Activated CD8-positive, alpha-beta memory T cell treated with anti-CD3 and anti-CD28 coated beads for 1 hour (primary cell): ENCODE measurements around the gene MTHFD1L.
"Not testable (repeated sequence)": the region's sequence is repeated elsewhere in the genome, so short reads cannot be mapped to it uniquely, and the experiment has no call there.

ENCODE experiments used
- DNase-seq, 2 donors: peaks; one replicate each; pipeline ENCODE4 v3.0.0-alpha.2; 2020; ENCODE audit warnings: low read depth in 1 of 2; ENCODE audit errors: extremely low read depth in 1 of 2

The MTHFD1L gene

DNA sequence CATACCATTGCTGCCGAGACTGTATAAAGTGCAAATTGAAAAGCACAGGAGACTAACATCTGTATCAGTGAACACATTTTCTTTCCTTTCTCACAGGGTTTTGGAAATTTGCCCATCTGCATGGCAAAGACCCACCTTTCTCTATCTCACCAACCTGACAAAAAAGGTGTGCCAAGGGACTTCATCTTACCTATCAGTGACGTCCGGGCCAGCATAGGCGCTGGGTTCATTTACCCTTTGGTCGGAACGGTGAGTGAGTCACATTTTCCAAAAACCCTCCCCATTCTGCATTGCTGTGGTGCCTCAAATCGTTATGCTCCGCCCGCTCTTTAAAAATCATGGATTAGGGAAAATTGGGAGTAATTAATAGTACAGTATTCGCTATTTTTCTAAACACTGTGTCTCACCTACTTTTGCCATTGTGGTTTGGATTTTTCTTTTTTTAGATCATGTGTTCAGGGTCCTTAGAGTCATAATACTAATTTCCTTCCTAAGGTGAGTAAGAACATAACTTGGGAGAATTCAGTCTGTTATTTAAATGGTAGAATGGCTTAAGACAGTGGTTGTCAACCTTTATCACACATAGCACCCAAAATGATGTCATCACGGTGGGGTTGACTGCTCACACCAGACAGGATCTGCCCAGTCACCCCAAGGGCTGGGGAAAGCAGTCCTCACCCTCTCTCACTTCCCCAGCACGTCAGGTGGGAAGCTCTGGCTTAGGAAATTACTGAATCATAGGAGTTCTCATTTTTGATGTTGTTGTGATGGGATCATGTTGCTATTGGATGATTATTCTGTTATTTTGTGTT is 171.6 kb downstream of the MTHFD1L start:
- no peak for DNase-seq

DNA sequence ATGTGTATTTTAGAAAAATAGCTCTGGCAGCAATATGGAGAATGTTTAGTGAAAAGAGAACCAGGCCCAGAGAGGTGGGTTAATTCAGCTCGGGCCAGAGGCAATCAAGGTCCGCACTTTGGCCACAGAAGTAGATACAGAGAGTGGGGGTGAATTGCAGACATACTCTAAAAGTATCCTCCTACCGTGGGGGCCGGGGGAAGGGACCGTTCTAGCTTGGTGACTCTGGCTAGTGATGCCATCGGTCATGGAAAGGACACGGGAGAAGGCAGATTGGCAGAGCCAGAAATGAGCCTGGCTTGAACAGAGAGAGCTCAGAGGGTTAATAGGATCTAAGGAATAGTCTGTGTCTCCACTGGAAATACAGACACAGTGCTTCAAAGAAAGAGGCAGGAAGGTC is 173.1 kb downstream of the MTHFD1L start:
- no peak for DNase-seq

GRCh38 chr6:151040888-151041521 is 175.5 kb downstream of the MTHFD1L start:
- not testable (repeated sequence) for DNase-seq

DNA sequence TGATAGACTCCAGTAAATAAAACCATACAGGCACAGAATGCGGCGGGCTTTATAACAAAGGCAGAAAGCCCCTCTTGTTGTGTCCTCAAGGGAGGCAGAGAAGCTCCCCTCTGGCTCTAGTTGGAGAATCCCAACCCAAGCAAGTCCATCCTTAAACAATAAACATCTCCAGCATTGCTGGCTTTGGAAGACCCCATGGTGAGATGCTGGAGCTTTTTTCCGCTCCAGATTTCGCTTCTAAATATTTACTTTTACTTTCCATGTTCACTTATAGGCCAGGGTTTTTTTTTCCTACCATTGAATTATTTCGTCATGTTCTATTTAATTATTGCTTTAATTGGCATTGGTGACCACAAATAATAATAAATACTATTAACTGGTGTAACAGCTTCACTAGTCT is 176.2 kb downstream of the MTHFD1L start:
- DNase-seq = no peak

DNA sequence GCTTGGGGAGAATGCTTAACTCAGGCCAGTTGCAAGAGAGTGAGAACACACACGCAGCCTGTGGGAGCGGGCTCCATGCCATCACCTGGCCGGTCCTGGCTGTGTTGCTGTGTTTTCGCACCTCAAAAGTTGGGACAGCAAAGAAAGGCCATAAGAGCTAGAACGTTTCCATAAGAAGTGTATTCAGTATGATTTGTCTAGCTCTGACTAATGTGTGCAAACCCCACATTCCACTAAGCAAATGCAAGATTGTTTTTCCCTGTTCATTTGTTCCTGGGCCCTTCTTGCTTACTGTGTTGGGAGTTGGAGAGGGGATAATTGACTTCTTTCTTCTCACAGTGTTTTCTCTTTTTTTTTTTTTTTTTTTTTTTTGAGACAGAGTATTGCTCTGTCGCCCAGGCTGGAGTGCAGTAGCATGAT is 177.4 kb downstream of the MTHFD1L start:
- DNase-seq = not testable (repeated sequence)

- no peak for DNase-seq
Observed at GRCh38 chr6:151043944-151044343, 178.4 kb downstream of the MTHFD1L start.

- no peak for DNase-seq
Observed at GRCh38 chr6:151044465-151045441, 179.3 kb downstream of the MTHFD1L start.

GRCh38 chr6:151045511-151046222 is 180.2 kb downstream of the MTHFD1L start:
- DNase-seq = not testable (repeated sequence)

DNA sequence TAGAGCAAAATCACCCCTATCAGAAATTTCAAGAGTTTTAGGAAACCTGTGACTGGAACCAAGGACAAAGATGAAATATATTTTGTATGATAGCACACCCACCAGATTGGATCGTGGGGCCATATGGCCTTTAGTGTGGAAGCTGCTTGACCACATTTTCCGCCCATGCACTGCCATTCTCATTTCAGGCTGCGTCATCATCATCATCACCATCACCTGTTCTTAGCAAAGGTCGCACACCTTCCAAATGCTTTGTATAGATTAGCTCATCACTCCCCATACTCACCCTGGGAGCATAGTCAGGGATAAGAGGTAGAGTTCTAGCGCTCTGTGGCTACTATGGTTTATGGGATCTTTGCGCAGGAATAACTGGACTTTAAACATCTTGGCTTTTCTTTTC is 185.7 kb downstream of the MTHFD1L start:
- no peak for DNase-seq

DNA sequence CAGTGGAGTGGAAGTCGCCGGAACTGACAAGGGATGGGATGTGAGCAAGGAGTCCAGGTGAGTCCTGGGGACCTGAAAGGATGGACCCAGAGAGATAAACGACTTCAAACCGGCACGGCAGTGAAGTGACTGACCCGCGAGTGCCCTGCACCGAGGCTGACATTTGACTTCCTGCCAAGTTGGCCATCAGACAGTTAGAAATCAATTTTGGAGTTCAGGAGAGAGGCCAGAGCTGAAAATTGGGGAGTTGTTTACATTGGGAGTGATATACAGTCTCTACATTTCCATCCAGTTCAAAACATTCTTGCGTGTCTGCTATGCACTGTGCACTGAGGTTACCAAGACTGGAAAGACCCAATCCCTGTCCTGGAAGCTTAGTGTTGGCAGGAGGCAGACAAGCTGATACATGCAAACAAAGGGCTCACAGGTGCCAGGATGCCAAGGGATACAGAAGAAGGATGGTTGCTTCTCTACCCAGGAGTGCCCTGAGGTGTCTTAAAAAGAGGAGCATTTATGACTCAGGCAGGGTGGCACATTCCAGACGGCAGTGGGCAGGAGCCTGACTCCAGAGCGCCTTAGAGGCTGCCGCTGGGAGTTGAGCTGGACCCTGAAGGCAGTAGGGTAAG is 186.6 kb downstream of the MTHFD1L start:
- no peak for DNase-seq

GRCh38 chr6:151054306-151054705 is 188.8 kb downstream of the MTHFD1L start:
- no peak for DNase-seq

DNA sequence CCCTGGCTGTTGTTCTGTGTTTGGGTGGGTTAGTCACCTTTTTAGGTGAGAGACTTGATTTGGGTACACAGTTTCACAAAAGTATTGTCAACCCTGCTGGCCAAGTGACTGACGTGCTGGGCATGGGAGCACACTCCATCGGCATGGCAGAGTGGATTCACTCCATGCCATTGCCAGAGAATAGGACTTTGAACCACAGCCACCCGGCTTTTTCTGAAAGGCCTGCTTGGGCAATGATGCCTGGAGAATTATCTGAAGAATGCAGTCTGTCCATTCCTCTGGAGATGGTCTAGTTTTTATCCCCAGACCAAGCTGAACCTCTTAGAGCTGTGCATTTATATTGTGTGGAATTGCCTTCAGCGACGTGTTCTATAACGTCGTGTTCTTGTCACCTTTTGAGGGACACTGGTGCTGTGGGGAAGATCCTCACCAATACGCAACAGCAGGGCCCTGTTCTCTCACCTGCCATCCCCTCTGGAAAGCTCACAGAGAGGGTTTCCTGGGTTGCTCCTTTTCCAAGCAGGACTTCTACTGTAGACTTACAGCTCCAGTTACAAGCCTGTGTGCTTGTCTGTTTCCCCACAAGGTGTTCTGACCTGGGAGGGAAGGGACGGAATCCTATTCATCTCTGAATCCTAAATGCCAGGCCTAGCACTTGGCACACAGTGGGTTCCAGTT is 190.9 kb downstream of the MTHFD1L start:
- DNase-seq = no peak

- no peak for DNase-seq
Observed at GRCh38 chr6:151057061-151057460, 191.6 kb downstream of the MTHFD1L start.

DNA sequence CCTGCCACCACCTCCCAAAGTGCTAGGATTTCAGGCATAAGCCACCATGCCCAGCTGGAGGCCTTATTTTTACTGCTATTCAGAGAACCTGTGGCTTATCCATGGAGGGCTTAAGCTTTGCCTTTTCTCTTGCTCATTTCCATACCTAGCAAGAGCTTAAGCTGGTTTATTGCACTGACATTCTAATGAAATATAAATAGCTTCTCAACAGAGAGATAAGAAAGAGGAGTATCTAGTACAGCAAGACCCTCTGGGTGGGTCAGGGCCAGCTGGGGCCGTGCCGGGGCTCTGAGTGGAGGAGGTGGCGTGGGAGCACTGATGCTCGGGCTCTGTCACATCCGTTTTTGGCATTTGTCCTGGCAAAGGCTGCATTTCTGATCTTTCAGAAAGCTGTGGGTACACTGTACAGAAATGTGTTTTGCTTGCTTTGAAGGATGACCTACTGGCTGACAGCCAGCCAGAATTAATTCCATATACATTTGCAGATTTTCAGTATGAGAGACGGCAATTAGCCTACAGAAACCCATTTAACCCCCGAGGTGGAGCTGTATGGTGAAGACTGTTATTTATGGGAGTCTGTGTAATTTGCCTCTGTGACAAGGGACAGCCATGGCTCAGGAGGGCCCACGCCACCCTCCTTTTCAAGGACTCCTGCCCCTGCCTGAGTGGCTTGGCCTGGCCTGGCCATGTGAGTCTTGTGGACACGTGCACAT is 192.7 kb downstream of the MTHFD1L start:
- DNase-seq = no peak

DNA sequence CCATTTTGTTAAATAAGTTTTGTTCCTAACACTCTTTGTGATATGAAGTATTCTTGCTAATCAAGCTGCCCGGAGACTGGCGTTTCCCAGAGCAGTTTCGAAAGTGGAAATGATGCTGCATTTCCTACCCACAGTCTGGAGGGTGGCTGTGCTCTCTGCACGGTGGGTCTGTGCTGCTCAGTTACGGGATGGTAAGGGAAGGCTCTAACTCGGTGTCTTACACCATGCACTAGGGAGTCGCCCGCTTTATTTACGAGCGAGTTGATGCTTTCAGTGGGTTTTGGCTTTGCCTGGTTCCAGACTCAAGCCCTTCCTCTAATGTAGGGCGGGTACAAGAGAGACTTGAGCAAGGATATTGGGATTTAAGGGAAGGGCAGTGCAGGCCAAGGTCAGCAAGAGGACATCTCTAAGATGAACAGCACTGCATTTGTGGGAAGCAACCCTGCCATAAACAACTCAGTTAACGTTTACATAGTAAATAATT is 194.2 kb downstream of the MTHFD1L start:
- no peak for DNase-seq

DNA sequence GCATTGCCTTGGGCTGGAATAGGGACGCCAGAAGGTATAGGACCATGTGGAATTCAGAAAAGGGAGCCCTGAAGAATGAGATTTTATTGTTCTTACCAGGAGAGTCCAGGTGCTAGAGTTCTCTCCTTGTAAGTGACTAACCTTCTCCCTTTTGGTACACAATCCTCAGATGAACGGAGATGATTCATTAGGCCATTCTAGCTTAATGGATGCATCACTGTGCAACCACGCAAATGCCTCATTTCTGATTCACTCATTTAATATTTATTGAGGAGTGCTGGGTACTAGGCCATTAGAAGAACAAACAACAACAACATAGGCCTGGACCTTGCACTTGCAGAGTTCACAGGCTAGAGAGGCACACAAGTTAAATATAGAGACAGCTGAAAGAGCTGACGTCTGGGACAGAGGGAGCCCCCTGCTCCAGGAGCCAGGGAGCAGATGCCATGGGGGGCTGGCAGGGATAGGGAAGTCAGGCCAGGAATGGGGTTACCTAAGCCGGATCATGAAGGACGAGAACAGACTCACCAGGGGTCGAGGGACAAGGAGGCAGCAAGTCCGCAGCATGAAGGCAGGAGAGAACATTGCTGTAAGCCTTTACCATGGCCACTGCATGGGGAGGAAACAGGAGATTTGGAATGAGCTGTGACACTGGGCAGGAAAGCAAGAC is 194.7 kb downstream of the MTHFD1L start:
- DNase-seq = no peak

DNA sequence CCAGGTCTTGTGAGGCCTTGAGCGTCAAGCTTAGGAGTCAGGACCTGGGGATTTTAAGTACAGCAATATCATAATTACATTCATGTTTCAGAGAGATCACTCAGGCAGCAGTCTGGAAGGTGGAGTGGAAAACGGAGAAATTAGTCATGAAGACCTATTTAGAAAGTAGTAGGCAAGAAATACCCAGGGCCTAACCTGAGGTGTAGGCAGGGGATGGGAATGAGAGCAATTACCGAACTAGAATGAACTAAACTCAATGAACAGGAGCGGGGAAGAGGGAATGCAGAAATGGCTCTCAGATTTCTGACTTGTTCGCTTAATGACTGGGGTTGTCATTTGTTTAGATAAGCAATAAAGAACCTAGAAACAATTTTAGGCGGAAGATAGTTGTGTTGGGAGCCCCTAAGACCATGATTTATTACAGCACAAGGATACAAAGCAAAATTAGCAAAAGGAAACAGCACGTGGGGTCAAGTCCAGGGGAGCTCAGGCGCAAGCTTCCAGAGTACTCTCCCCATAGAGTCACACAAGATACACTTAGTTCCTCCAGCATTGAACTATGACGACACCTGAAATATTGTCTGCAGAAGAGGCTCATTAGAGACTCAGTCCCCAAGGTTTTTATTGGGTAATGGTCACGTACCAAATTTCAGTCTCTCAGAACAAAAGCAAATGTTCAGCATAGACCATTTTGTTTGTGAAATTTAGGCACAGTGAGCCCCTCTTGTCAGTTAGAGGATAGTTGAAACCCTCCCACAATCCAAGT is 195.4 kb downstream of the MTHFD1L start:
- DNase-seq = no peak

DNA sequence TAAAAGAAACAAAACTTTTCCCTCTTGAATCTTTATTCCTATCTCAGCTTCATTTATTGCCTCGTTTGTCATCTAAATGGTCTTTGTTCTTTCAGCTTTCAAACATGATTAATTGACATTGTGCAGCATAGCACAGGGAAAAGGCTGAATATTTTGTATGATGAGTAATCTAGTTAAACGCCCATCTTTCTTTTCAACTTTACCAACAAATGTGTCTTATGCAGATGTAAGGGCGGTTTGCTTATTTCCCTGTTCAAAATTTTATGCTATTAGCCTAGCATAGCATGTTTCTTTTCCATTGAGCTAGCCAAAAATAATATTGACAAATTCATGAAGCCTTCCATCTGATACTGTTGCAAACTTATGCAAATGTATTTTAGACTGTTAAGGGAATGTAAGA is 197.8 kb downstream of the MTHFD1L start:
- DNase-seq = no peak
